OCI-LY3 (cell line): Measurements from ENCODE around the gene GSX2.
"Not testable (repeated sequence)": the region's sequence is repeated elsewhere in the genome, so short reads cannot be mapped to it uniquely, and the experiment has no call there.

Experiments used
- H2AFZ ChIP-seq: fragments of 200-600, 300-600 bp; shearing (Covaris generic); 2 replicates; pipeline ENCODE4 v1.6.0; 2014; ENCODE audit warnings: antibody characterized with exemption, low read depth, low read length
- H3K27ac ChIP-seq: fragments of 200-600, 300-600 bp; sonication (generic); 2 replicates; pipeline ENCODE4 v1.5.1; 2014; ENCODE audit warnings: mild to moderate bottlenecking, low read length, moderate library complexity, mixed read lengths
- H3K27me3 ChIP-seq: fragments of 200-600, 300-600 bp; sonication (generic); 2 replicates; pipeline ENCODE4 v1.6.1; 2014; ENCODE audit warnings: low read depth, low read length, mixed read lengths
- H3K36me3 ChIP-seq: fragments of 200-600, 300-600 bp; sonication (generic); replicated peaks from 2 replicates; pipeline ENCODE3; 2014; ENCODE audit warnings: low read depth, low read length, mixed read lengths
- H3K4me1 ChIP-seq: fragments of 300-600, 200-600 bp; sonication (generic); 2 replicates; pipeline ENCODE4 v1.6.1; 2014; ENCODE audit warnings: low read length, mixed read lengths
- H3K4me2 ChIP-seq: fragments of 200-600, 300-600 bp; sonication (generic); 2 replicates; pipeline ENCODE4 v1.6.1; 2014; ENCODE audit warnings: low read length, mixed read lengths
- H3K4me3 ChIP-seq: fragments of 300-600, 200-600 bp; sonication (generic); 2 replicates; pipeline ENCODE4 v1.5.1; 2014; ENCODE audit warnings: antibody characterized with exemption, mild to moderate bottlenecking, low read length, moderate library complexity
- H3K79me2 ChIP-seq: fragments of 300-600, 200-600 bp; shearing (Covaris generic); 2 replicates; pipeline ENCODE4 v1.6.1; 2014; ENCODE audit warnings: mild to moderate bottlenecking, low read length, mixed read lengths
- H3K9ac ChIP-seq: fragments of 300-600, 200-600 bp; shearing (Covaris generic); 2 replicates; pipeline ENCODE4 v1.6.0; 2014; ENCODE audit warnings: mild to moderate bottlenecking, low read length, moderate library complexity
- H3K9me3 ChIP-seq: fragments of 200-600, 300-600 bp; shearing (Covaris generic); 2 replicates; pipeline ENCODE4 v1.6.1; 2014; ENCODE audit warnings: low read length, mixed read lengths; ENCODE audit not compliant: insufficient read depth
- H4K20me1 ChIP-seq: fragments of 200-600, 300-600 bp; sonication (generic); 2 replicates; pipeline ENCODE4 v1.6.1; 2016; ENCODE audit warnings: low read length, mixed read lengths; ENCODE audit not compliant: insufficient read depth
- EZH2phosphoT487 ChIP-seq: fragments of 200-600 bp; shearing (Covaris generic); IDR thresholded peaks from 2 replicates; pipeline ENCODE4 v1.6.1; 2018; ENCODE audit warnings: antibody characterized with exemption, mixed run types, low read depth
- TF ChIP-seq, protein P1 (sequence below): fragments of 200-600, 300-600 bp; sonication (generic); IDR thresholded peaks from 2 replicates; pipeline ENCODE4 v1.5.1; 2014; ENCODE audit warnings: antibody characterized with exemption, low read length, low read depth

The GSX2 gene

DNA sequence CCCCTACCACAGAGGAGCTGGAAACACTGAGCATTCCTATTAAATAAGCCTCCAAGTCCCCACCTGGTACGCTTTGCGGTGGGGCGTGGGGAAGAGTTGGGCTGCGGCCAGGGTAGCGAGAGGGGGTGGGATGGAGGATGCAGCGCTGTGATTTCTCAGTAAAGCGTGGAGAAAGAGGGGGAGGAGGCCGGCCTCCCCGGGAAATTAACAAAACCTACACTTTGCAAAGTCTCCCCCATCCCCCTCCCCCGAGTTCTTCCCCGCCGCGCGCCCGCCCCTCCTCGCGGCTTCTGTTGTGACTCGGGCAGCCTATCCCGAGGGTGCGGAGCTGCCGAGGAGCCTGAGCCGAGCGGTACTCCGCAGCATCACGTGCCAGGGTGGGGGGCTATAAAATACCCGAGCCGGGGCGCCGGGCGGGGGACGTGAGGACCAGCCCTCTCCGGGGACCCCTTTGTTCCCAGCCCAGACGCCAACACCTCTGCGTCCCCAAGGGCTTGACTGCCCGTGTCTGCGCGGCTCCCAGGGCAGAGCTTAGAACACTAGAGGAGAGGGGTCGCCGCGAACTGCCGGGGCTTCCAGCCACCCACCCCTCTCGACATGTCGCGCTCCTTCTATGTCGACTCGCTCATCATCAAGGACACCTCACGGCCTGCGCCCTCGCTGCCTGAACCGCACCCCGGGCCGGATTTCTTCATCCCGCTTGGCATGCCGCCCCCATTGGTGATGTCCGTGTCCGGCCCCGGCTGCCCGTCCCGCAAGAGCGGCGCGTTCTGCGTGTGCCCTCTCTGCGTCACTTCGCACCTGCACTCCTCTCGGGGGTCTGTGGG lies at the start of gene GSX2:
GSX2 (plus strand) TSS at position 416 of the 827 bp plus-strand sequence; CDS start at position 598, 182 bp downstream.
- Histone ChIP-seq H3K9me3 (no peaks in the 10 kb centered on the region), H2AFZ (no peak within 1 kb of the TSS), H3K4me2 (no peak within 1 kb of the TSS), H3K9ac (no peak within 1 kb of the TSS), H3K79me2 (no peaks in the 10 kb centered on the region), H4K20me1 (no peaks in the 10 kb centered on the region), H3K36me3 (no peaks in the 10 kb centered on the region), H3K27ac (no peak within 1 kb of the TSS), H3K4me3 (no peak within 1 kb of the TSS), H3K27me3 (peaks cover 21% of the 10 kb centered on the region), H3K4me1 (peaks cover 11% of the 10 kb centered on the region)
- TF ChIP-seq, protein P1, sequence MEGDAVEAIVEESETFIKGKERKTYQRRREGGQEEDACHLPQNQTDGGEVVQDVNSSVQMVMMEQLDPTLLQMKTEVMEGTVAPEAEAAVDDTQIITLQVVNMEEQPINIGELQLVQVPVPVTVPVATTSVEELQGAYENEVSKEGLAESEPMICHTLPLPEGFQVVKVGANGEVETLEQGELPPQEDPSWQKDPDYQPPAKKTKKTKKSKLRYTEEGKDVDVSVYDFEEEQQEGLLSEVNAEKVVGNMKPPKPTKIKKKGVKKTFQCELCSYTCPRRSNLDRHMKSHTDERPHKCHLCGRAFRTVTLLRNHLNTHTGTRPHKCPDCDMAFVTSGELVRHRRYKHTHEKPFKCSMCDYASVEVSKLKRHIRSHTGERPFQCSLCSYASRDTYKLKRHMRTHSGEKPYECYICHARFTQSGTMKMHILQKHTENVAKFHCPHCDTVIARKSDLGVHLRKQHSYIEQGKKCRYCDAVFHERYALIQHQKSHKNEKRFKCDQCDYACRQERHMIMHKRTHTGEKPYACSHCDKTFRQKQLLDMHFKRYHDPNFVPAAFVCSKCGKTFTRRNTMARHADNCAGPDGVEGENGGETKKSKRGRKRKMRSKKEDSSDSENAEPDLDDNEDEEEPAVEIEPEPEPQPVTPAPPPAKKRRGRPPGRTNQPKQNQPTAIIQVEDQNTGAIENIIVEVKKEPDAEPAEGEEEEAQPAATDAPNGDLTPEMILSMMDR = no peak
- no peak for TF ChIP-seq EZH2phosphoT487

DNA sequence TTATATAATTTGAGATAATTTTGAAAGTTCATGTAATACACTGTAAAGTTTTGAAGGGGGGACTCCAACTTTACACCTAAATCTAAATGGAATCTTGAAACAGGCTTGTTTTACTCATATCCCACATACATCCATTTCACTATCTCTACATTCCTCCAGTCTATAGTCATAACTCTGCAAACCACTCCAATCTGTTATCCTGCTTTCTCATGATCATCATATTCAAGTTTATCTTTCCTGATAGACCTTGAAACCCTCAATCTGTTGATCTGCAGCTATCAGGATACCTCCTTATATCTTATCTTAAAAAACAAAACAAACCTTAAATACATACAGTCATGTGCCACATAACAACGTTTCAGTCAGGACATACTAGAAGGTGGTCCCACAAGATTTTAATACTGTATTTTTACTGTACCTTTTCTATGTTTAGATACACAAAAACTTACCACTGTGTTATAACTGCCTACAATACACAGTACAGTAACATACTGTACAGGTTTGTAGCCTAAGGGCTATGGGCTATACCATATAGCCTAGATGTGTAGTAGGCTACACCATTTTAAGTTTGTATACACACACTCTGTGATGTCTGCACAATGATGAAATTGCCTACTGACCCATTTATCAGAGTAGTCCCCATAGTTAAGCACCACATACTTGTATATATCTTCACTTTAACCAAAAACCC lies 49.6 kb upstream of the GSX2 start:
- peaks cover 6% of the 10 kb centered on the region for H3K36me3 ChIP-seq
- no peaks in the 10 kb centered on the region for H3K9me3 ChIP-seq
- no peak overlapping the region for H3K4me2 ChIP-seq
- no peak overlapping the region for H3K27ac ChIP-seq
- no peaks in the 10 kb centered on the region for H3K4me1 ChIP-seq
- TF ChIP-seq, protein P1 = no peak
- TF ChIP-seq EZH2phosphoT487 = no peak
- H3K9ac ChIP-seq = no peak overlapping the region
- H3K4me3 ChIP-seq = no peak overlapping the region
- H3K79me2 ChIP-seq = peaks cover 46% of the 10 kb centered on the region
- no peak overlapping the region for H2AFZ ChIP-seq
- no peaks in the 10 kb centered on the region for H3K27me3 ChIP-seq
- H4K20me1 ChIP-seq = peaks cover 37% of the 10 kb centered on the region

DNA sequence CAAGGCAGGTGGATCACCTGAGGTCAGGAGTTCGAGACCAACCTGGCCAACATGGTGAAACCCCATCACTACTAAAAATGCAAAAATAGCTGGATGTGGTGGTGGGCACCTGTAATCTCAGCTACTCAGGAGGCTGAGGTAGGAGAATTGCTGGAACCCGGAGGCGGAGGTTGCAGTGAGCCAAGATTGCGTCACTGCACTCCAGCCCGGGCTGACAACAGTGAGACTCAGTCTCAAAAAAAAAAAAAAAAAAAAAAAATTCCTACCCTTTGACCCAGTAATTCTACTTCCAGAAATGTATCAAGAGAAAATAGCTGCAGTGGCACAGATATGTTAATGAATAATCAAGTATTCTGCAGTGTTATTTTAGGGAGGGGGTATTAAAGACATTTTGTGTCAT lies 46.6 kb upstream of the GSX2 start:
- H3K9me3 ChIP-seq, H3K27ac ChIP-seq, H3K27me3 ChIP-seq, H3K4me2 ChIP-seq, H3K4me1 ChIP-seq, H3K36me3 ChIP-seq, H3K4me3 ChIP-seq, H2AFZ ChIP-seq, H3K9ac ChIP-seq: not testable (repeated sequence)
- Histone ChIP-seq H3K79me2 (peaks cover 76% of the 10 kb centered on the region), H4K20me1 (peaks cover 65% of the 10 kb centered on the region)

DNA sequence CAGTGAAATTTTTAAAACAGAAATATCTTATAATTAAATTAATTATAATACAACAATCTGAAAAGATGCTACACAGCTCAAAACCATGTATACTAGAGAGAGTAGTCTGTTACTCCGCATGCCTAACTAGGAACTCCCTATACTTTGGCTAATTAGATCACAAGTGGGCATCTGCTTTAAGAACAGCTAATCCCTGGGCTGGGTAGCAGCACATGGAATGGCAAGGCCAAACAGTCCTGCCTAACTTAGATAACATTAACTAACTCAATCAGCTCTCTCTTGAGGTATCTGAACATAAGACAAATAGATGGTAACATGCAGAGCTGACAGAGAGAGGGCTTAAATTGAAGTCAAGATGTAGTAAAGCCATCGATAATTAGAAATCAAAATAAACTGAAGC lies 45.5 kb upstream of the GSX2 start:
- peaks cover 87% of the 10 kb centered on the region for H3K79me2 ChIP-seq
- TF ChIP-seq, protein P1 = no peak
- TF ChIP-seq EZH2phosphoT487 = no peak
- no peak overlapping the region for H3K9ac ChIP-seq
- H2AFZ ChIP-seq = no peak overlapping the region
- H4K20me1 ChIP-seq = peaks cover 71% of the 10 kb centered on the region
- H3K9me3 ChIP-seq = no peaks in the 10 kb centered on the region
- H3K4me2 ChIP-seq = no peak overlapping the region
- H3K36me3 ChIP-seq = no peaks in the 10 kb centered on the region
- H3K27ac ChIP-seq = no peak overlapping the region
- peaks cover 6% of the 10 kb centered on the region; the same call in 1 of the 2 replicates for H3K4me1 ChIP-seq
- H3K27me3 ChIP-seq = no peaks in the 10 kb centered on the region
- H3K4me3 ChIP-seq = no peak overlapping the region
